H1 (cell line): Measurements from ENCODE around the gene TEX30. TPM values are rescaled to one million over a fixed set of nuclear protein-coding genes. Genes with fewer than 3 reads are reported as not detected.

Source experiments
- CTCF ChIA-PET: fragments of 300-600 bp; sonication (Branson Sonifier 250); formaldehyde crosslinking; loops from one replicate; lab custom pipeline; 2021; ENCODE audit not compliant: partially characterized antibody; lab: Charles Lee
- POLR2A ChIA-PET: fragments of 300-600 bp; sonication (Branson Sonifier 250); formaldehyde crosslinking; loops from one replicate; lab custom pipeline; 2021; ENCODE audit warnings: inconsistent platforms; ENCODE audit not compliant: partially characterized antibody; lab: Charles Lee
- DNase-seq, 2 experiments: peaks; one replicate each; pipeline versions ENCODE4 v3.0.0 to v3.0.0-alpha.2; 2010 to 2022; ENCODE audit warnings: low spot score in 2 of 2, low read depth in 1 of 2, mixed read lengths in 1 of 2
- FAIRE-seq: peaks from 2 replicates; lab custom pipeline; 2011; peaks lifted over from hg19 to GRCh38; lab: Jason Lieb, UNC
- H2AFZ ChIP-seq: 2 replicates; pipeline ENCODE4 v1.8.1; 2012; ENCODE audit warnings: low read length, inconsistent platforms
- H2AK5ac ChIP-seq: 2 replicates; pipeline ENCODE4 v1.6.1; 2013; ENCODE audit warnings: low read depth, low read length
- H2BK120ac ChIP-seq: replicated peaks from 2 replicates; pipeline ENCODE3; 2013; ENCODE audit warnings: low read depth, low read length, inconsistent platforms
- H2BK12ac ChIP-seq: 2 replicates; pipeline ENCODE4 v1.6.1; 2013; ENCODE audit warnings: low read depth, low read length
- H2BK15ac ChIP-seq: 2 replicates; pipeline ENCODE4 v1.6.1; 2013; ENCODE audit warnings: low read length
- H2BK20ac ChIP-seq: 2 replicates; pipeline ENCODE4 v1.6.1; 2013; ENCODE audit warnings: low read length
- H2BK5ac ChIP-seq: 2 replicates; pipeline ENCODE4 v1.6.1; 2013; ENCODE audit warnings: low read depth, low read length
- H3K14ac ChIP-seq: 2 replicates; pipeline ENCODE4 v1.6.1; 2013; ENCODE audit warnings: inconsistent platforms; ENCODE audit not compliant: insufficient read length
- H3K18ac ChIP-seq: 2 replicates; pipeline ENCODE4 v1.6.1; 2013; ENCODE audit warnings: low read length; ENCODE audit errors: extremely low read depth
- H3K23ac ChIP-seq: 2 replicates; pipeline ENCODE4 v1.6.1; 2013; ENCODE audit warnings: inconsistent platforms; ENCODE audit not compliant: insufficient read length
- H3K23me2 ChIP-seq: 2 replicates; pipeline ENCODE4 v1.6.1; 2013; ENCODE audit warnings: low read depth, low read length
- H3K27ac ChIP-seq: 2 replicates; pipeline ENCODE4 v1.6.1; 2011; ENCODE audit warnings: low read depth, low read length, inconsistent platforms
- H3K27me3 ChIP-seq, 4 experiments: replicated peaks in 1 of 4; 1 replicate in 1 of 4; 2 replicates in 3 of 4; pipeline versions ENCODE4 v1.6.1 to v1.8.1; 2011 to 2013; ENCODE audit warnings: low read length in 3 of 4, mild to moderate bottlenecking in 3 of 4, inconsistent platforms in 2 of 4, mixed read lengths in 2 of 4, moderate library complexity in 1 of 4; ENCODE audit not compliant: control insufficient read depth in 3 of 4, insufficient read depth in 3 of 4; ENCODE audit errors: extremely low read depth in 1 of 4
- H3K36me3 ChIP-seq, 4 experiments: 2 replicates each; pipeline versions ENCODE4 v1.6.1 to v1.8.1; 2011 to 2013; ENCODE audit warnings: mild to moderate bottlenecking in 4 of 4, low read length in 3 of 4, moderate library complexity in 2 of 4, control low read depth in 1 of 4, inconsistent platforms in 1 of 4; ENCODE audit not compliant: insufficient read depth in 4 of 4, control insufficient read depth in 2 of 4
- H3K4ac ChIP-seq: replicated peaks from 2 replicates; pipeline ENCODE3; 2013; ENCODE audit warnings: low read length, low read depth, mixed read lengths, inconsistent platforms; ENCODE audit not compliant: insufficient read length
- H3K4me1 ChIP-seq, 4 experiments: replicated peaks in 1 of 4; 1 replicate in 1 of 4; 2 replicates in 3 of 4; pipeline versions ENCODE4 v1.6.1 to v1.8.1; 2011 to 2013; ENCODE audit warnings: low read length in 3 of 4, inconsistent platforms in 2 of 4, mixed read lengths in 1 of 4; ENCODE audit not compliant: insufficient read depth in 4 of 4, control insufficient read depth in 3 of 4
- H3K4me2 ChIP-seq, 2 experiments: 2 replicates each; pipeline versions ENCODE4 v1.6.1 to v1.8.1; 2011 to 2013; ENCODE audit warnings: low read depth in 2 of 2, low read length in 2 of 2, control low read depth in 1 of 2, inconsistent platforms in 1 of 2, mild to moderate bottlenecking in 1 of 2; ENCODE audit not compliant: insufficient read depth in 1 of 2
- H3K4me3 ChIP-seq, 4 experiments: fragments of 200-600, 300-600 bp in 1 of 4; sonication (generic), shearing (Covaris generic), sonication (Bioruptor Twin) in 1 of 4; 2 replicates each; pipeline versions ENCODE4 v1.5.1 to v1.8.1; 2011 to 2016; ENCODE audit warnings: low read length in 4 of 4, low read depth in 3 of 4, control low read depth in 2 of 4, inconsistent platforms in 2 of 4, mild to moderate bottlenecking in 2 of 4, mixed read lengths in 1 of 4, moderate library complexity in 1 of 4; ENCODE audit not compliant: insufficient read depth in 2 of 4; ENCODE audit errors: extremely low read depth in 1 of 4
- H3K56ac ChIP-seq: replicated peaks from 2 replicates; pipeline ENCODE3; 2013; ENCODE audit warnings: low read depth, mild to moderate bottlenecking, mixed read lengths, low read length, inconsistent platforms; ENCODE audit not compliant: insufficient read length
- H3K79me1 ChIP-seq: 2 replicates; pipeline ENCODE4 v1.6.1; 2013; ENCODE audit warnings: low read depth, low read length, control low read depth
- H3K79me2 ChIP-seq, 2 experiments: 2 replicates each; pipeline versions ENCODE4 v1.6.1 to v1.8.1; 2012 to 2013; ENCODE audit warnings: low read length in 2 of 2, mild to moderate bottlenecking in 2 of 2, inconsistent platforms in 1 of 2; ENCODE audit not compliant: insufficient read depth in 2 of 2, control insufficient read depth in 1 of 2
- H3K9ac ChIP-seq, 4 experiments: replicated peaks in 1 of 4; 1 replicate in 1 of 4; 2 replicates in 3 of 4; pipeline versions ENCODE4 v1.6.1 to v1.8.1; 2011 to 2013; ENCODE audit warnings: low read depth in 3 of 4, low read length in 3 of 4, control low read depth in 2 of 4, mild to moderate bottlenecking in 2 of 4, moderate library complexity in 2 of 4, inconsistent platforms in 1 of 4; ENCODE audit errors: extremely low read depth in 1 of 4
- H3K9me3 ChIP-seq, 2 experiments: 2 replicates each; pipeline versions ENCODE4 v1.6.1 to v1.8.1; 2012 to 2013; ENCODE audit warnings: mild to moderate bottlenecking in 2 of 2, moderate library complexity in 2 of 2, control low read depth in 1 of 2, inconsistent platforms in 1 of 2, low read depth in 1 of 2, low read length in 1 of 2, mixed read lengths in 1 of 2; ENCODE audit not compliant: insufficient read depth in 2 of 2
- H4K20me1 ChIP-seq, 2 experiments: replicated peaks in 1 of 2; 2 replicates each; pipeline versions ENCODE3 to v1.8.1; 2011 to 2013; ENCODE audit warnings: inconsistent platforms in 2 of 2, low read length in 2 of 2, mild to moderate bottlenecking in 1 of 2; ENCODE audit not compliant: insufficient read depth in 2 of 2, control insufficient read depth in 1 of 2
- H4K5ac ChIP-seq: 2 replicates; pipeline ENCODE4 v1.6.1; 2013; ENCODE audit warnings: low read length, low read depth, mixed read lengths, inconsistent platforms; ENCODE audit not compliant: insufficient read length
- H4K8ac ChIP-seq: 2 replicates; pipeline ENCODE4 v1.8.0; 2013; ENCODE audit warnings: mild to moderate bottlenecking, moderate library complexity, low read length, inconsistent platforms; ENCODE audit not compliant: insufficient read depth; ENCODE audit errors: extremely low read depth
- H4K91ac ChIP-seq: replicated peaks from 2 replicates; pipeline ENCODE3; 2013; ENCODE audit warnings: low read length, mixed read lengths, inconsistent platforms; ENCODE audit not compliant: insufficient read length
- HDAC2 ChIP-seq, 2 experiments: fragments of 300-600 bp in 1 of 2; sonication (generic) in 1 of 2; IDR thresholded peaks; 2 replicates each; pipeline ENCODE4 v1.6.1; 2011 to 2012; ENCODE audit warnings: low read depth in 2 of 2, low read length in 2 of 2, mild to moderate bottlenecking in 2 of 2, moderate library complexity in 2 of 2, borderline replicate concordance in 1 of 2, inconsistent platforms in 1 of 2
- KDM4A ChIP-seq: IDR thresholded peaks from one replicate; pipeline ENCODE4 v1.7.1; 2012; ENCODE audit warnings: low read depth, mild to moderate bottlenecking, moderate library complexity, low read length, inconsistent platforms; ENCODE audit not compliant: severe bottlenecking
- PHF8 ChIP-seq: fragments of 200-600 bp; sonication (generic); conservative IDR thresholded peaks from 2 replicates; pipeline ENCODE4 v1.7.1; 2012; ENCODE audit warnings: low read depth, mild to moderate bottlenecking, inconsistent platforms, low read length, moderate library complexity
- SAP30 ChIP-seq: fragments of 300-600 bp; sonication (generic); IDR thresholded peaks from 2 replicates; pipeline ENCODE4 v1.7.1; 2012; ENCODE audit warnings: low read length, moderate library complexity, mild to moderate bottlenecking, inconsistent platforms; ENCODE audit not compliant: insufficient read depth, insufficient replicate concordance
- SIRT6 ChIP-seq: IDR thresholded peaks from one replicate; pipeline ENCODE4 v1.7.1; 2012; ENCODE audit warnings: low read length, inconsistent platforms
- WGBS, 2 experiments: shearing (Covaris generic) in 1 of 2; methylation state at CpG; one replicate each; pipeline versions ENCODE4 v1.1.6 to v1.1.7; 2013 to 2015; ENCODE audit warnings: low lambda C conversion rate in 2 of 2, mixed read lengths in 2 of 2, inconsistent platforms in 1 of 2, low coverage in 1 of 2, missing lambda C conversion rate in 1 of 2; ENCODE audit not compliant: insufficient replicate concordance in 2 of 2, insufficient coverage in 1 of 2, insufficient read length in 1 of 2; ENCODE audit errors: extremely low coverage in 1 of 2, missing lambda C conversion rate in 1 of 2; 5-methylcytosine and 5-hydroxymethylcytosine counted together
- polyA plus RNA-seq, 7 experiments: library from polyadenylated mRNA; depleted of rRNA in 3 of 7; stranded (reverse) in 5 of 7; unstranded in 2 of 7; fragments of >200 nt in 5 of 7; fragments of 200-250 nt in 2 of 7; gene quantifications; 1 replicate in 5 of 7; 2 replicates in 1 of 7; 4 replicates in 1 of 7; pipeline versions ENCODE4 v1.2.1 to v1.2.3, GENCODE V29; 2011 to 2013; ENCODE audit warnings: missing spikeins in 2 of 7, mixed read lengths in 2 of 7
- total RNA-seq: library from RNA; stranded (reverse); fragmentation: NEBNext Ultra II Directional; extraction: Animal tissue kit (Norgen Biotek cat#: 25700); gene quantifications from 2 replicates; pipeline ENCODE4 v1.2.1, GENCODE V29; 2021

The TEX30 gene
- total and polyA plus RNA-seq, 2 of the 8 experiments (the other 6 are each of a cell fraction or from before 2014, with no cell fraction given), result 6.5 to 10.3 TPM

- Histone ChIP-seq H3K23me2 (peaks cover 16% of the 10 kb centered on the region; the same call in 1 of the 2 replicates), H3K4me1 (0 out of 7 replicates have a peak, but pooled peaks cover 0 to under 1% (median 0%) of the 10 kb centered on the region in 4 experiments), H2BK5ac (no peak overlapping the region), H3K4me2 (peak overlapping the region; percentile 80 to 93), H3K23ac (no peak overlapping the region), H3K27ac (no peak overlapping the region), H3K14ac (no peak overlapping the region), H3K56ac (no peak overlapping the region), H3K4ac (no peak overlapping the region), H2BK20ac (no peak overlapping the region), H4K8ac (peak overlapping the region; percentile 9; the same call in 1 of the 2 replicates), H3K4me3 (peak overlapping the region; percentile 65 to 87 (median 83)), H2BK120ac (no peak overlapping the region), H3K18ac (no peak overlapping the region), H4K91ac (no peak overlapping the region), H3K79me1 (no peaks in the 10 kb centered on the region), H2BK12ac (no peak overlapping the region), H3K9ac (peak overlapping the region in 2 of 4 experiments; percentile 8 to 31; a peak in 1 of 7 replicates), H4K20me1 (no peaks in the 10 kb centered on the region), H3K36me3 (no peaks in the 10 kb centered on the region), H2AFZ (peak overlapping the region; percentile 99; the same call in 1 of the 2 replicates), H2AK5ac (no peak overlapping the region), H4K5ac (no peak overlapping the region), H3K79me2 (no peaks in the 10 kb centered on the region), H2BK15ac (no peak overlapping the region), H3K9me3 (no peaks in the 10 kb centered on the region), H3K27me3 (peaks cover 0 to 11% (median 8%) of the 10 kb centered on the region in 4 experiments; a peak in 6 of 7 replicates)
- ChIA-PET CTCF (interaction anchor here (0.7 to 3.0 kb wide), 17 partner anchors 9 to 208 kb away, joined by 3 to 28 read pairs (median 4); partner anchors contain the start of genes ERCC5 and TEX30), POLR2A (interaction anchor here (1.4 to 2.2 kb wide), 2 partner anchors 26 to 47 kb away, joined by 7 to 12 read pairs; partner anchors contain the start of genes ERCC5 and TEX30)
- FAIRE-seq (no peak), DNase-seq (no peak)
- TF ChIP-seq KDM4A (peak; percentile 87), SIRT6 (no peak), PHF8 (0 out of 2 replicates have a peak, but pooled peaks have one; percentile 31), SAP30 (peak; percentile 6), HDAC2 (IDR thresholded peaks at IDR 0.05; ENCODE audit: borderline replicate concordance in 1 of 2, low read depth in 2 of 2, low read length in 2 of 2) (0 out of 4 replicates have a peak, but pooled peaks of 1 of the 2 experiments have one; percentile 24)
- 3% methylated on average over 21 of the region's 69 CpGs; no CpG with 5 or more reads in 1 of the 2 experiments for WGBS, 2 experiments
These were observed 26.0 kb upstream of the TEX30 start for GRCh38 chr13:102799426-102800144.
